ENCODE results near the gene YES1.

YES1 gene

DNA sequence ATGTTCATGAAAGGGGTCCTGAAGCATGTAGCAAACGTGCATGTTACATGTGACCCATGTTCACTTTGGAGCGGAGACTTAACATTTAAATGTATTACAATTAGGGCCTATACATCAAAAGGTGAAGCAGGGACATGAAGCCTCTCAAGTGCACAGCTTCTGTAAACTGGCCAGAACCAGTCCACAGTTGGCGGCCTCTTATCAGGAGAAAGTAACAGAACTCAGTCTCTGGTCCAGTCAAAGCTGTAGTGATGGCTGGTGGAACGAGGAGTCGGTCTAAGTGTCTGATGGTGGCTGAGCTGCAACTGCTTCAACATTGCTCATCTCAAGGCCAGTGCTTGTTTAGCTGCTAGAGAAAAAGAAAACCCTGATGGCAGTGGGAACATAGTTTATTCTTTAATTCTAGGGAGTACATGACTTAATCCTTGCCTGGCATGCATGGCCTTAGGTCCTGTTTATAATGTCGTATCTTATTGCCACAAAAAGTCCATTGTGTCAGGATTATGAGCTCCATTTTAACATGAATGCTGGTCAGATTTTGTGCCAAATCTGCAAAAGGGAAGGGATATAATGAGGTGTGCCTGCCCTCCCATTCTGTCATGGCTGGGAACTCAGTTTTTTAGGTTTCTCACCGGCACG, 22.2 kb upstream of the YES1 start:
- TF ChIP-seq, protein P1, sequence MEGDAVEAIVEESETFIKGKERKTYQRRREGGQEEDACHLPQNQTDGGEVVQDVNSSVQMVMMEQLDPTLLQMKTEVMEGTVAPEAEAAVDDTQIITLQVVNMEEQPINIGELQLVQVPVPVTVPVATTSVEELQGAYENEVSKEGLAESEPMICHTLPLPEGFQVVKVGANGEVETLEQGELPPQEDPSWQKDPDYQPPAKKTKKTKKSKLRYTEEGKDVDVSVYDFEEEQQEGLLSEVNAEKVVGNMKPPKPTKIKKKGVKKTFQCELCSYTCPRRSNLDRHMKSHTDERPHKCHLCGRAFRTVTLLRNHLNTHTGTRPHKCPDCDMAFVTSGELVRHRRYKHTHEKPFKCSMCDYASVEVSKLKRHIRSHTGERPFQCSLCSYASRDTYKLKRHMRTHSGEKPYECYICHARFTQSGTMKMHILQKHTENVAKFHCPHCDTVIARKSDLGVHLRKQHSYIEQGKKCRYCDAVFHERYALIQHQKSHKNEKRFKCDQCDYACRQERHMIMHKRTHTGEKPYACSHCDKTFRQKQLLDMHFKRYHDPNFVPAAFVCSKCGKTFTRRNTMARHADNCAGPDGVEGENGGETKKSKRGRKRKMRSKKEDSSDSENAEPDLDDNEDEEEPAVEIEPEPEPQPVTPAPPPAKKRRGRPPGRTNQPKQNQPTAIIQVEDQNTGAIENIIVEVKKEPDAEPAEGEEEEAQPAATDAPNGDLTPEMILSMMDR (IDR thresholded peaks at IDR 0.05; ENCODE audit: borderline replicate concordance, insufficient read depth, low read depth, low read length) = no peak
- no peak overlapping the region for H3K4me3 ChIP-seq (ENCODE audit: low read depth, low read length)

DNA sequence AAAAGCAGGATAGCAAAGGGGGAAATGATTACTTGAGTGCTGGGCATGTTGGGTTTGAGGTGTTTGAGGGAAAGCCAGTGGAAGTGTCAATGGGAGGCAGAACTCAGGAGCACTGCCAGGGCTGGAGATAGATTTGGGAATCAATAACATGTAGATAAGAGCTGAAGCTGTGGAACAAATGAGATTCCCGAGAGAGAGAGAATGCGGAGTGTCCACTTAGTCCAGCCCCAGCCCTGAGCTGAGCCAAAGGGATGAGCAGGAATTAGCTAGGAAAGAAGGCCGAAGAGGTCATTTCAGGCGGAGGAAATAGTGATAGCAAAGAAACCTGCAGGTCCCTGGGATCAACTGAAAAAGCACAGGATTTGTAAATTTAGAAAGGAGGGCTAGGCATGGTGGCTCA, 21.2 kb upstream of the YES1 start:
- H3K4me3 ChIP-seq (ENCODE audit: low read depth, low read length) = no peak overlapping the region
- TF ChIP-seq, protein P1 (IDR thresholded peaks at IDR 0.05; ENCODE audit: borderline replicate concordance, insufficient read depth, low read depth, low read length) = no peak

DNA sequence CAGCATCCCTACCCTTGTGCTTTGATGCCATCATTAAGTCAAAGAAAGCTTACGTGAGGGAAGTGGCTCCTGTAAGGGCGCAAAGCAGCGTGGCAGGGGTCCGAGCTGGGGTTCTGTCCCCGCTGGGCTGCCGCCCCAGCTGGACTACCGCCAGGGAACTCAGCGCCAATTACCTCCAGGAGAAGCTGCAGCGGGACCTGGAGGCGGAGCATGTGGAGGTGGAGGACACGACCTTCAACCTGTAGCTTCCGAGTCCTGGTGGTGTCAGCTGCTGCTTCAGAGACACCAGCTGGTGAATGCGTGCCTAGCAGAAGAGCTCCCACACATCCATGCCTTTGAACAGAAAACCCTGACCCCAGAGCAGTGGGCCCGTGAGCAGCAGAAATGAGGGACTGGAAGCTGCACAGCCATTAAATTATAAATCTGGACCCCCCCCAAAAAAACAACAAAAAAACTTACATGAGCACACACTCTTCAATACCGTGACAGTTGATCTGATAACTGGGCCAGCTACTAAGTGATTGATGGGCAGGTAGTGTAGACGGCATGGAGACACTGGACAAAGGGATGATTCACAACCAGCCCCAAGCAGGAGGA, 20.1 kb upstream of the YES1 start:
- TF ChIP-seq, protein P1 (IDR thresholded peaks at IDR 0.05; ENCODE audit: borderline replicate concordance, insufficient read depth, low read depth, low read length) = no peak
- no peak overlapping the region for H3K4me3 ChIP-seq (ENCODE audit: low read depth, low read length)

DNA sequence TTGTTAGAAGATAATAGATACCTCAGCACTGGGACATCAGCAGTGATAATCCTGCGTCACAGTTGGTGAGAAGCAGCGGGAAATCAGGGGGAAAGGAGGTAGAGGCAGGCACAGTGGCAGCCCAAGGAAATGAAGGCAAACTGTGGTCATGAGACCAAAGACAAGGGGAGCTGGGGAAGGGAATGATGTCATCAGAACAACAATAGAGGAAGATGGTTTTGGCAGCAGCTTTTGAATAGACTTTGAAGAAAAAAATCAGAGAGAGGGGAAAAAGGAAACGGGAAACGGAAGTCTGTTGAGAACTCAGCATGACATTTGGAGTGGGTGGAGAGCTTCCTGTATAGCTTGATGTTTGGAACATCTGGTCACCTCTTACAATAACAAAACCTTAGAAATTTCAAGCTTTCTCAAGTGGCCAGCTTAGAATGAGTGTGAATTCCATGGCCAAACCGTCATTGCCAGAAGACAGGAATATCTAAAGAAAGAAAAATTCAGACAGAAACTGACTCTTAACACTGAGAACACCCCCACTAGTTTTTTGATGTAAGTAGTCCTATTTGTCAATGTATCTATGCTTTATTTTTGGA, 18.4 kb upstream of the YES1 start:
- no peak overlapping the region for H3K4me3 ChIP-seq (ENCODE audit: low read depth, low read length)
- TF ChIP-seq, protein P1 (IDR thresholded peaks at IDR 0.05; ENCODE audit: borderline replicate concordance, insufficient read depth, low read depth, low read length) = no peak

DNA sequence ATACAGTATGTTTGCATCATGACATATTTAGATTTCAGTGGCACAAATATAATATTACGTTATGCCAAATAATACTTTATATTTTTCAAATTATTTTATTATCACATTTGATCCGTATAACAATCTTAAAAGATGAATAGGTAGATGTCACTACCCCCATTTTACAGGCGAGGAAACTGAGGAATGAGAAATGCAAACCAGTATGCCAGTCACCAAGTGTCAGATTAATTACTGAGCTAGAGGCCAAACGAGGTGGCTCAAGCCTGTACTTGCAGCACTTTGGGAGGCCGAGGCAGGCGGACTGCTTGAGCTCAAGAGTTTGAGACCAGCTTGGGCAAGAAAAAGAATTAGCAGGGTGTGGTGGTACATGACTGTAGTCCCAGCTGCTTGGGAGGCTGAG, 17.4 kb upstream of the YES1 start:
- no peak overlapping the region for H3K4me3 ChIP-seq (ENCODE audit: low read depth, low read length)
- TF ChIP-seq, protein P1 (IDR thresholded peaks at IDR 0.05; ENCODE audit: borderline replicate concordance, insufficient read depth, low read depth, low read length) = no peak

DNA sequence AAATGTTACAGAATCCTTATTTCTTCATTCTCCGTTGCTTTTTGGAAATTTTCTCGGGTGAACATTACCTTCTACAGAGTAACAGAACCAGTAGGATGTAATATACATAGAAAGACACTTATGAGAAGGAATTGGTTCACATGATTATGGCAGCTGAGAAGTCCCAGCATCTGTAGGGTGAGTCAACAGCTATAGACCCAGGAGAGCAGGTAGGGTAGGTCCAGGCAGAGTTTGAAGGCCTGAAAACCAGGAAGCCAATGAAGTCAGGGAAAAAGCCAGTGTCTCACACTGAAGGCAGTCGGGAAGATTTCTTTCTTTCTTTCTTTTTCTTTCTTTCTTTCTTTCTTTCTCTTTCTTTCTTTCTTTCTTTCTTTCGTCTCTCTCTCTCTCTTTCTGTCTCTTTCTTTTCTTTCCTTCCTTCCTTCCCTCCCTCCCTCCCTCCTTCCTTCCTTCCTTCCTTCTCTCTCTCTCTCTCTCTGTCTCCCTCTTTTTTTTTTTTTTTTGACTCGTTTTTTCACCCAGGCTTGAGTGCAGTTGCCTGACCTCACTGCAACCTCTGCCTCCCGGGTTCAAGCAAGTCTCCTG, 15.1 kb upstream of the YES1 start:
- TF ChIP-seq, protein P1 (IDR thresholded peaks at IDR 0.05; ENCODE audit: borderline replicate concordance, insufficient read depth, low read depth, low read length) = no peak
- no peak overlapping the region for H3K4me3 ChIP-seq (ENCODE audit: low read depth, low read length)
